GM19351 (cell line): ENCODE data around the gene HAUS8.
"Not testable (repeated sequence)": the region's sequence is repeated elsewhere in the genome, so short reads cannot be mapped to it uniquely, and the experiment has no call there.

Source experiments
- ATAC-seq: cut with Tn5 transposase; IDR thresholded peaks from one replicate; pipeline ENCODE4 v1.9.1; 2021; ENCODE audit warnings: mild to moderate bottlenecking, moderate library complexity; ENCODE audit not compliant: unreplicated experiment

Gene HAUS8

GRCh38 chr19:17075035-17075863, at the start of gene HAUS8, which contains the start of gene MYO9B:
Gene HAUS8 (minus strand): TSS chr19:17075452. CDS start chr19:17075422, 30 bp downstream.
Gene MYO9B (plus strand): TSS chr19:17075777. CDS start chr19:17101718, 25,941 bp downstream.
- ATAC-seq = peak; percentile 66

- no peak for ATAC-seq
These were observed 48.8 kb upstream of the HAUS8 start for GRCh38 chr19:17124025-17124424.

GRCh38 chr19:17123041-17123440, 47.8 kb upstream of the HAUS8 start:
- ATAC-seq = no peak

GRCh38 chr19:17121736-17122293, 46.6 kb upstream of the HAUS8 start:
- no peak for ATAC-seq

- no peak for ATAC-seq
These were observed 43.7 kb upstream of the HAUS8 start for GRCh38 chr19:17118957-17119356.

- ATAC-seq = no peak
These were observed 41.9 kb upstream of the HAUS8 start for GRCh38 chr19:17116996-17117702.

GRCh38 chr19:17114414-17114831, 39.2 kb upstream of the HAUS8 start:
- no peak for ATAC-seq

- no peak for ATAC-seq
These were observed 38.0 kb upstream of the HAUS8 start for GRCh38 chr19:17113127-17113785.

- ATAC-seq = no peak
These were observed 37.4 kb upstream of the HAUS8 start for GRCh38 chr19:17112700-17113099.

- ATAC-seq = no peak
These were observed 37.0 kb upstream of the HAUS8 start for GRCh38 chr19:17112271-17112670.

- no peak for ATAC-seq
These were observed 36.5 kb upstream of the HAUS8 start for GRCh38 chr19:17111766-17112165.

- no peak for ATAC-seq
These were observed 35.3 kb upstream of the HAUS8 start for GRCh38 chr19:17110599-17110966.

- ATAC-seq = peak; percentile 52
These were observed 34.8 kb upstream of the HAUS8 start for GRCh38 chr19:17109962-17110598.

- ATAC-seq = no peak
These were observed 34.0 kb upstream of the HAUS8 start for GRCh38 chr19:17109300-17109699.

GRCh38 chr19:17108453-17108784, 33.2 kb upstream of the HAUS8 start:
- ATAC-seq = no peak

GRCh38 chr19:17107546-17108452, 32.5 kb upstream of the HAUS8 start:
- ATAC-seq = no peak

- ATAC-seq = not testable (repeated sequence)
These were observed 31.7 kb upstream of the HAUS8 start for GRCh38 chr19:17106964-17107363.

GRCh38 chr19:17105556-17105955, 30.3 kb upstream of the HAUS8 start:
- ATAC-seq = no peak

- no peak for ATAC-seq
These were observed 29.4 kb upstream of the HAUS8 start for GRCh38 chr19:17104679-17105078.

GRCh38 chr19:17103177-17103576, 27.9 kb upstream of the HAUS8 start:
- no peak for ATAC-seq
